ENCODE measurements around the gene UBE2E1.

Gene UBE2E1

GRCh38 chr3:23796518-23796917 is 9.2 kb upstream of the UBE2E1 start:
- no peak for DNase-seq

GRCh38 chr3:23797491-23797890 is 8.3 kb upstream of the UBE2E1 start:
- DNase-seq, result no peak

GRCh38 chr3:23798456-23798855 is 7.3 kb upstream of the UBE2E1 start:
- no peak for DNase-seq

GRCh38 chr3:23798876-23799275 is 6.9 kb upstream of the UBE2E1 start:
- no peak for DNase-seq

- no peak for DNase-seq
Observed at GRCh38 chr3:23800731-23801130, 5.0 kb upstream of the UBE2E1 start.

GRCh38 chr3:23804441-23805209 is 1.1 kb upstream of the UBE2E1 start:
- no peak for DNase-seq

- no peak for DNase-seq
Observed at GRCh38 chr3:23805210-23805632, 534 bp upstream of the UBE2E1 start.

GRCh38 chr3:23806534-23807423 is 1.0 kb downstream of the UBE2E1 start:
- no peak for DNase-seq

GRCh38 chr3:23807424-23808015 is 1.8 kb downstream of the UBE2E1 start:
- no peak for DNase-seq

- DNase-seq, result no peak
Observed at GRCh38 chr3:23808525-23808924, 2.8 kb downstream of the UBE2E1 start.

- DNase-seq, result no peak
Observed at GRCh38 chr3:23809294-23809693, 3.5 kb downstream of the UBE2E1 start.

- DNase-seq, result no peak
Observed at GRCh38 chr3:23809840-23810342, 4.1 kb downstream of the UBE2E1 start.

- DNase-seq, result peak; percentile 39
Observed at GRCh38 chr3:23810343-23811184, 4.8 kb downstream of the UBE2E1 start.

GRCh38 chr3:23811185-23811527 is 5.4 kb downstream of the UBE2E1 start:
- no peak for DNase-seq

GRCh38 chr3:23811919-23812318 is 6.2 kb downstream of the UBE2E1 start:
- DNase-seq, result no peak

- DNase-seq, result no peak
Observed at GRCh38 chr3:23815879-23816278, 10.1 kb downstream of the UBE2E1 start.

- no peak for DNase-seq
Observed at GRCh38 chr3:23816721-23817120, 11.0 kb downstream of the UBE2E1 start.

- DNase-seq, result no peak
Observed at GRCh38 chr3:23817508-23818223, 11.9 kb downstream of the UBE2E1 start.

GRCh38 chr3:23819599-23820360 is 14.0 kb downstream of the UBE2E1 start:
- no peak for DNase-seq

- no peak for DNase-seq
Observed at GRCh38 chr3:23820888-23821287, 15.1 kb downstream of the UBE2E1 start.

- no peak for DNase-seq
Observed at GRCh38 chr3:23821858-23822257, 16.1 kb downstream of the UBE2E1 start.
